CD4-positive, alpha-beta T cell treated with Interleukin-10 for 1 hour (primary cell): ENCODE results near the gene PRR13.
A peak's percentile ranks its signal among the peaks of the same experiment; 100 is the strongest.
"Not testable (repeated sequence)": the region's sequence is repeated elsewhere in the genome, so short reads cannot be mapped to it uniquely, and the experiment has no call there.

Source experiments
- DNase-seq: peaks from one replicate; pipeline ENCODE4 v3.0.0-alpha.2; 2020

Gene PRR13

GRCh38 chr12:53441040-53441833, at the start of gene PRR13:
TSS of gene PRR13 (plus strand) at chr12:53441734. CDS start at chr12:53442715, 981 bp downstream.
- DNase-seq: peak; percentile 99

GRCh38 chr12:53399896-53400295, 41.6 kb upstream of the PRR13 start:
- no peak for DNase-seq

GRCh38 chr12:53402351-53402750, 39.2 kb upstream of the PRR13 start:
- not testable (repeated sequence) for DNase-seq

- DNase-seq: no peak
Observed at GRCh38 chr12:53402871-53403270, 38.7 kb upstream of the PRR13 start.

GRCh38 chr12:53410951-53411350, 30.6 kb upstream of the PRR13 start:
- no peak for DNase-seq

GRCh38 chr12:53413485-53414204, 27.9 kb upstream of the PRR13 start:
- DNase-seq: no peak

GRCh38 chr12:53414756-53415417, 26.6 kb upstream of the PRR13 start:
- DNase-seq: no peak

GRCh38 chr12:53415752-53416389, 25.7 kb upstream of the PRR13 start:
- not testable (repeated sequence) for DNase-seq

- DNase-seq: not testable (repeated sequence)
Observed at GRCh38 chr12:53417291-53417816, 24.2 kb upstream of the PRR13 start.

GRCh38 chr12:53418221-53418620, 23.3 kb upstream of the PRR13 start:
- no peak for DNase-seq

- DNase-seq: no peak
Observed at GRCh38 chr12:53419756-53420155, 21.8 kb upstream of the PRR13 start.

- DNase-seq: not testable (repeated sequence)
Observed at GRCh38 chr12:53422247-53422646, 19.3 kb upstream of the PRR13 start.

- DNase-seq: no peak
Observed at GRCh38 chr12:53423597-53423996, 17.9 kb upstream of the PRR13 start, which contains the start of gene AMHR2. TSS of gene AMHR2 (plus strand) at chr12:53423855. CDS start at chr12:53423935, 80 bp downstream.

GRCh38 chr12:53424626-53425514, 16.7 kb upstream of the PRR13 start:
- no peak for DNase-seq

- no peak for DNase-seq
Observed at GRCh38 chr12:53425515-53426150, 15.9 kb upstream of the PRR13 start.

- DNase-seq: no peak
Observed at GRCh38 chr12:53427905-53428594, 13.5 kb upstream of the PRR13 start.

- DNase-seq: no peak
Observed at GRCh38 chr12:53428741-53429140, 12.8 kb upstream of the PRR13 start.

- no peak for DNase-seq
Observed at GRCh38 chr12:53430116-53430515, 11.4 kb upstream of the PRR13 start.

- DNase-seq: no peak
Observed at GRCh38 chr12:53431187-53431586, 10.3 kb upstream of the PRR13 start.

- DNase-seq: not testable (repeated sequence)
Observed at GRCh38 chr12:53435326-53435725, 6.2 kb upstream of the PRR13 start.
